Measurements from ENCODE around the gene CELF4.

The CELF4 gene

GRCh38 chr18:37272841-37273240 is 292.8 kb downstream of the CELF4 start:
- TF ChIP-seq, protein P1, sequence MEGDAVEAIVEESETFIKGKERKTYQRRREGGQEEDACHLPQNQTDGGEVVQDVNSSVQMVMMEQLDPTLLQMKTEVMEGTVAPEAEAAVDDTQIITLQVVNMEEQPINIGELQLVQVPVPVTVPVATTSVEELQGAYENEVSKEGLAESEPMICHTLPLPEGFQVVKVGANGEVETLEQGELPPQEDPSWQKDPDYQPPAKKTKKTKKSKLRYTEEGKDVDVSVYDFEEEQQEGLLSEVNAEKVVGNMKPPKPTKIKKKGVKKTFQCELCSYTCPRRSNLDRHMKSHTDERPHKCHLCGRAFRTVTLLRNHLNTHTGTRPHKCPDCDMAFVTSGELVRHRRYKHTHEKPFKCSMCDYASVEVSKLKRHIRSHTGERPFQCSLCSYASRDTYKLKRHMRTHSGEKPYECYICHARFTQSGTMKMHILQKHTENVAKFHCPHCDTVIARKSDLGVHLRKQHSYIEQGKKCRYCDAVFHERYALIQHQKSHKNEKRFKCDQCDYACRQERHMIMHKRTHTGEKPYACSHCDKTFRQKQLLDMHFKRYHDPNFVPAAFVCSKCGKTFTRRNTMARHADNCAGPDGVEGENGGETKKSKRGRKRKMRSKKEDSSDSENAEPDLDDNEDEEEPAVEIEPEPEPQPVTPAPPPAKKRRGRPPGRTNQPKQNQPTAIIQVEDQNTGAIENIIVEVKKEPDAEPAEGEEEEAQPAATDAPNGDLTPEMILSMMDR (conservative IDR thresholded peaks at IDR 0.05; ENCODE audit: control insufficient read depth, insufficient read depth, low read depth, low read length): no peak
- no peak for DNase-seq (ENCODE audit: low read depth)
- H3K4me3 ChIP-seq (ENCODE audit: control insufficient read depth, low read depth, low read length): no peak overlapping the region

DNA sequence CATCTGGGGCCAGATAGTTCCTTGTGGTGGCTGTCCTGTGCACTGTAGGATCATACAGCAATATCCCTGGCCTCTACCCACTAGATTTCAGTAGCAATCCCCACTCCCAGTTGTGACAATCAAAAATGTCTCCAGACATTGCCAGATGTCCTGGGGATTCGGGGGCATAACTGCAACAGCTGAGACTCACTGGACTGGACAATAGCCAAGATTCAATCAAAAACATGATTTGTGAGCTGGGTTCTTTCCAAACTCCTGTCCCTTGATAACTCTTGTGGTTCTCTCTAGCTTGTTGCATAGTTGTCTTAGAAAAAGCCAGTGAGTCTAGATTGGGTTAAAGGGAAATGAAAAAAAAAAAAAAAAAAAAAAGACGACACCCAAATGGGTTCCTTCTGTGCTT is 293.4 kb downstream of the CELF4 start:
- H3K4me3 ChIP-seq (ENCODE audit: control insufficient read depth, low read depth, low read length): no peak overlapping the region
- TF ChIP-seq, protein P1 (conservative IDR thresholded peaks at IDR 0.05; ENCODE audit: control insufficient read depth, insufficient read depth, low read depth, low read length): no peak
- no peak for DNase-seq (ENCODE audit: low read depth)

GRCh38 chr18:37270666-37271052 is 294.9 kb downstream of the CELF4 start:
- TF ChIP-seq, protein P1 (conservative IDR thresholded peaks at IDR 0.05; ENCODE audit: control insufficient read depth, insufficient read depth, low read depth, low read length): no peak
- H3K4me3 ChIP-seq (ENCODE audit: control insufficient read depth, low read depth, low read length): no peak overlapping the region
- no peak for DNase-seq (ENCODE audit: low read depth)

DNA sequence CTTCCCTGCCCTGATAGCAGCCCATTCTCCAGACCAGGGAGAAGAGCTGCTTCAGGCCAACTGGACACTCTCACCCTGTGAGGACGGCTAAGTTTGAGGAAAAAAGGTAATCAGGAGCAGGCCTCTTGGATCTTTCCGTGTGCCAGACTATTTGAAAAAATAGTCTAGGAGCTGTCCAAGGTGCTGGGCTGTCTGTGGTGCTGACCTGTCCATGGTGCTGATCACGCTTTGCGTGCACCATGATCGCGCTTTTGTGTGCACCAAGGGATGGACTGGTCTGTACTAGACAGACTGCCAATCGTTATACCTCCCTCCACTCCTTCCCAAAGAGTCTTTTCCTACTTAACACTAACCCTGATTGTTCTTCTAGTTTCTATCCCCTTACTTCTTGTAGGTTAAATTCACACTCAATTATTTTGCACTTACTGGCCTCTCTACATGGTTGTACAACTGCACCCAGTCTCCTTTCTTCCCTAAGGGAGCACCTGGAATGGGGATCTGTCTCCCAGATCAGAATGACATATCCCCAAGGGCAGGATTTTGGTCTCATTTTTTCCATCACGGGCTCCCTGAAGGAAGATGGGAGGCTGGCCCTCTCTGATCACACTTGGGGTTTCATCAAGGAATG is 295.4 kb downstream of the CELF4 start:
- TF ChIP-seq, protein P1 (conservative IDR thresholded peaks at IDR 0.05; ENCODE audit: control insufficient read depth, insufficient read depth, low read depth, low read length): no peak
- H3K4me3 ChIP-seq (ENCODE audit: control insufficient read depth, low read depth, low read length): no peak overlapping the region
- DNase-seq (ENCODE audit: low read depth): peak; percentile 48

DNA sequence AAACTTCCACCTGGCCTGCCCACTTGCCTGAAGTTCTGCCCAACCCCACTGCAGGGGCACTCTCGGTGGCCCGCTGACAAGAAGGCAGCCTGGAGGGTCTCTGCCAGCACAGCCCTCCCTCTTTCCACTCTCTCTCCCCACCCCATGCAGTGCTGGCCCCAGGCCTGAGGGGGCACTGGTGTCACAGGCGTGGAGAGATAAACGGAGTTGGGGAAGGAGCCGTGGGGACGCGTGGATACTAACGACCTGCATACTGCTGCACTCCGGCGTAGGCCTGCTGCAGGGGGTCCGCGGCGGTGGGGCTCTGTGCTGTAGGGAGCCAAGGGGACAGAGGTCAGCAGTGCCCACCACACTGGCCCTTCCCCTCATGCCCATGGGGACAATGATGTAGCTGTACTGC is 299.3 kb downstream of the CELF4 start:
- DNase-seq (ENCODE audit: low read depth): no peak

GRCh38 chr18:37265382-37265781 is 300.2 kb downstream of the CELF4 start:
- H3K4me3 ChIP-seq (ENCODE audit: control insufficient read depth, low read depth, low read length): no peak overlapping the region
- DNase-seq (ENCODE audit: low read depth): no peak
- TF ChIP-seq, protein P1 (conservative IDR thresholded peaks at IDR 0.05; ENCODE audit: control insufficient read depth, insufficient read depth, low read depth, low read length): no peak

More for the DNA sequence above, 299.3 kb downstream of the CELF4 start:
- no peak overlapping the region for H3K4me3 ChIP-seq (ENCODE audit: control insufficient read depth, low read depth, low read length)
- TF ChIP-seq, protein P1 (conservative IDR thresholded peaks at IDR 0.05; ENCODE audit: control insufficient read depth, insufficient read depth, low read depth, low read length): no peak

GRCh38 chr18:37264956-37265355 is 300.6 kb downstream of the CELF4 start:
- TF ChIP-seq, protein P1 (conservative IDR thresholded peaks at IDR 0.05; ENCODE audit: control insufficient read depth, insufficient read depth, low read depth, low read length): no peak
- H3K4me3 ChIP-seq (ENCODE audit: control insufficient read depth, low read depth, low read length): no peak overlapping the region
- DNase-seq (ENCODE audit: low read depth): no peak

Measured in fibroblast of mammary gland (primary cell).